ENCODE results near the gene AKNA. TPM values are rescaled to one million over a fixed set of nuclear protein-coding genes. Genes with fewer than 3 reads are reported as not detected.

AKNA gene
- total RNA-seq, 1 experiment from 2014 or later, result 10.1 TPM

- BruUV-seq (replicated peaks), result no TSS peak
- no peak overlapping the region for H3K4me3 ChIP-seq (ENCODE audit: low read depth in 2 of 2, low read length in 2 of 2)
These were observed 13.6 kb upstream of the AKNA start for GRCh38 chr9:114401344-114401743.

GRCh38 chr9:114400772-114401171 lies 13.0 kb upstream of the AKNA start:
- BruUV-seq (replicated peaks), result no TSS peak
- Histone ChIP-seq H3K27me3 (ENCODE audit: control insufficient read depth, insufficient read depth, low read length) (no peaks in the 10 kb centered on the region), H3K36me3 (ENCODE audit: control insufficient read depth, insufficient read depth, low read length) (no peaks in the 10 kb centered on the region; the same call in 1 of the 2 replicates), H3K4me1 (ENCODE audit: control insufficient read depth, insufficient read depth, low read length) (no peaks in the 10 kb centered on the region; the same call in none of the 2 replicates), H3K9me3 (ENCODE audit: control insufficient read depth, insufficient read depth, low read depth, low read length) (no peaks in the 10 kb centered on the region), H3K27ac (ENCODE audit: low read length) (no peak overlapping the region), H3K4me3 (ENCODE audit: low read depth in 2 of 2, low read length in 2 of 2) (no peak overlapping the region)
- intact Hi-C loops (cut with micrococcal nuclease; ENCODE audit: unreplicated experiment) (no loop called here), in situ Hi-C loops (cut with HindIII; ENCODE audit: low pct_unique_long_range_greater_than_20kb, low sequenced_read_pairs) (no loop called here)
- ChIA-PET POLR2A (no interaction called here), CTCF (no interaction called here)
- ATAC-seq (no peak), DNase-seq (ENCODE audit: low read depth, low spot score) (no peak)
- TF ChIP-seq CTCF (IDR thresholded peaks at IDR 0.05) (no peak), TCF7L2 (IDR thresholded peaks at IDR 0.05; ENCODE audit: low read depth, low read length) (no peak), POLR2AphosphoS5 (IDR thresholded peaks at IDR 0.05; ENCODE audit: low read depth, low read length) (no peak), REST (IDR thresholded peaks at IDR 0.05; ENCODE audit: insufficient read depth in 1 of 2, low read depth in 2 of 2, low read length in 1 of 2) (no peak), SIN3A (IDR thresholded peaks at IDR 0.05; ENCODE audit: borderline replicate concordance, insufficient read depth, low read depth, low read length) (no peak)

More at GRCh38 chr9:114401344-114401743, 13.6 kb upstream of the AKNA start:
- ChIA-PET POLR2A (no interaction called here), CTCF (no interaction called here)
- no peak for ATAC-seq
- Histone ChIP-seq H3K9me3 (ENCODE audit: control insufficient read depth, insufficient read depth, low read depth, low read length) (no peaks in the 10 kb centered on the region), H3K27me3 (ENCODE audit: control insufficient read depth, insufficient read depth, low read length) (no peaks in the 10 kb centered on the region), H3K36me3 (ENCODE audit: control insufficient read depth, insufficient read depth, low read length) (no peaks in the 10 kb centered on the region; the same call in 1 of the 2 replicates), H3K27ac (ENCODE audit: low read length) (no peak overlapping the region), H3K4me1 (ENCODE audit: control insufficient read depth, insufficient read depth, low read length) (no peaks in the 10 kb centered on the region; the same call in none of the 2 replicates)
- DNase-seq (ENCODE audit: low read depth, low spot score), result no peak
- intact Hi-C loops (cut with micrococcal nuclease; ENCODE audit: unreplicated experiment), result no loop called here
- in situ Hi-C loops (cut with HindIII; ENCODE audit: low pct_unique_long_range_greater_than_20kb, low sequenced_read_pairs), result no loop called here
- no peak for TF ChIP-seq CTCF (IDR thresholded peaks at IDR 0.05)
- no peak for TF ChIP-seq REST (IDR thresholded peaks at IDR 0.05; ENCODE audit: insufficient read depth in 1 of 2, low read depth in 2 of 2, low read length in 1 of 2)
- TF ChIP-seq POLR2AphosphoS5 (IDR thresholded peaks at IDR 0.05; ENCODE audit: low read depth, low read length), result no peak
- no peak for TF ChIP-seq SIN3A (IDR thresholded peaks at IDR 0.05; ENCODE audit: borderline replicate concordance, insufficient read depth, low read depth, low read length)
- no peak for TF ChIP-seq TCF7L2 (IDR thresholded peaks at IDR 0.05; ENCODE audit: low read depth, low read length)
